GM21390 (cell line): ENCODE measurements around the gene GRAMD2B.
"Not testable (repeated sequence)": the region's sequence is repeated elsewhere in the genome, so short reads cannot be mapped to it uniquely, and the experiment has no call there.

Experiments
- ATAC-seq: cut with Tn5 transposase; IDR thresholded peaks from one replicate; pipeline ENCODE4 v1.9.1; 2021; ENCODE audit not compliant: unreplicated experiment

Gene GRAMD2B

GRCh38 chr5:126448720-126449119 lies 25.5 kb downstream of the GRAMD2B start:
- no peak for ATAC-seq

GRCh38 chr5:126449751-126450271 lies 26.6 kb downstream of the GRAMD2B start:
- peak; percentile 80 for ATAC-seq

- peak; percentile 53 for ATAC-seq
Measured at GRCh38 chr5:126450346-126450745, 27.1 kb downstream of the GRAMD2B start.

GRCh38 chr5:126450907-126451306 lies 27.7 kb downstream of the GRAMD2B start:
- ATAC-seq, result no peak

- no peak for ATAC-seq
Measured at GRCh38 chr5:126452477-126452876, 29.3 kb downstream of the GRAMD2B start.

GRCh38 chr5:126454081-126454480 lies 30.9 kb downstream of the GRAMD2B start:
- ATAC-seq, result no peak

GRCh38 chr5:126454535-126454934 lies 31.3 kb downstream of the GRAMD2B start:
- ATAC-seq, result no peak

- no peak for ATAC-seq
Measured at GRCh38 chr5:126455264-126455663, 32.1 kb downstream of the GRAMD2B start.

- no peak for ATAC-seq
Measured at GRCh38 chr5:126455728-126456127, 32.5 kb downstream of the GRAMD2B start.

- no peak for ATAC-seq
Measured at GRCh38 chr5:126456217-126456820, 33.1 kb downstream of the GRAMD2B start.

GRCh38 chr5:126460459-126460858 lies 37.2 kb downstream of the GRAMD2B start:
- no peak for ATAC-seq

- ATAC-seq, result no peak
Measured at GRCh38 chr5:126460977-126461376, 37.8 kb downstream of the GRAMD2B start.

GRCh38 chr5:126461838-126462237 lies 38.6 kb downstream of the GRAMD2B start:
- ATAC-seq, result no peak

GRCh38 chr5:126462239-126463014 lies 39.2 kb downstream of the GRAMD2B start:
- ATAC-seq, result peak; percentile 74

GRCh38 chr5:126464016-126464415 lies 40.8 kb downstream of the GRAMD2B start:
- peak; percentile 33 for ATAC-seq

- no peak for ATAC-seq
Measured at GRCh38 chr5:126464959-126465358, 41.8 kb downstream of the GRAMD2B start.

GRCh38 chr5:126468091-126468490 lies 44.9 kb downstream of the GRAMD2B start:
- no peak for ATAC-seq

- ATAC-seq, result no peak
Measured at GRCh38 chr5:126469536-126470316, 46.5 kb downstream of the GRAMD2B start.

- ATAC-seq, result not testable (repeated sequence)
Measured at GRCh38 chr5:126470529-126470928, 47.3 kb downstream of the GRAMD2B start.

- no peak for ATAC-seq
Measured at GRCh38 chr5:126471247-126471646, 48.0 kb downstream of the GRAMD2B start.

- no peak for ATAC-seq
Measured at GRCh38 chr5:126471875-126472537, 48.8 kb downstream of the GRAMD2B start.
